Epithelial cell of proximal tubule (primary cell): ENCODE results near the gene LRP1. TPM values are rescaled to one million over a fixed set of nuclear protein-coding genes. Genes with fewer than 3 reads are reported as not detected.

Source experiments
- DNase-seq: peaks from one replicate; pipeline ENCODE4 v3.0.0-alpha.2; 2011; ENCODE audit warnings: low read depth
- H3K4me3 ChIP-seq: 2 replicates; pipeline ENCODE4 v1.5.1; 2011; ENCODE audit warnings: low read depth, mild to moderate bottlenecking, low read length
- total RNA-seq: library from RNA; depleted of rRNA; stranded (reverse); fragments of >200 nt; gene quantifications from 2 replicates; pipeline ENCODE4 v1.2.3, GENCODE V29; 2015
- TF ChIP-seq, protein P1 (sequence below): conservative IDR thresholded peaks from 2 replicates; pipeline ENCODE4 v1.5.1; 2012; ENCODE audit warnings: low read depth, mild to moderate bottlenecking, low read length

Gene LRP1
- total RNA-seq, 1 donor from 2014 or later = 8.9 TPM

DNA sequence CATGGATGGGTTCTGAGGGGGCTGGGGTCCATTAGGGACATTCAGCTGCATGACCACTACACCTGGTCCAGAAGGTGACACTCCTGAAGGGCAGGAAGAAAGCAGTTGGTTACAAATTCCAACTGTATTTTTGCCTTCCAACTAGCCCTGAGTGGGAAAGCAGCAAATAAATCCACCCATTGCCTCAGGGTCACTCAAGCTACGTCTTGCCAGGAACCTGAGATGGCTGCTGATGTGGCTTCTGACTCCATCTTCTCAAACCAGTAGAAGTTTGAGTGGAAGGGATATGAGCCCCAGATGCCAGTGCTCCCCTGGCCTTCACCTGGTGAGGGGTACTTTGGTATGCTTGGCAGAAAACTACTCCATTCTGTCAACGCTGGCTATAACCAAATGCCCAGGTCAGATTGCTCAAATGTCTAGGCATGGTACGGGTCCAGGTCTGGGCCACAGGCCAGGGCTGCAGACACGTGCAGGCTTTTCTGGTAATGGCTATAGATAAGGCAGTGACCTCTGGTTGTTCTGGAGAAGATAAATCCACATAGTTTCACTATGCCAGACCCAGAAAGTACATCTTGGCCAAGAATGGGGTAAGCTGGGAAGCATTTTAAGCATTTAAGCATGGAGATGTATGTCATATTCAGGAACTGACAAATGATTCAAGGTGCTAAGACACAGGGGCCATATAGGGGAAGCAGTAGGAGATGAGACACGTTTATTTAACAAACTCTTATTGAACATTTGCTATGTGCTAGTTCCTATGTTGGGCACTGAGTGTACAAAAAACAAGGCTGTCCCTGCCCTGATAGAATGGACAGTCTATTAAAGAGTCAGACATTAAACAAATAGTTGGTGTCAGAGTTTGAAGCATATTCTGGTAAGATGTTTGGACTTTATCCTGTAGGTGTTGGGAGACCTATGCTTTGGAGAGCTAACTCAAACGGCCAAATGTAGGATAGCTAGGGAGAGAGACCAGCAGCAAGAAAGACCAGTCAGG is 131.0 kb downstream of the LRP1 start:
- TF ChIP-seq, protein P1, sequence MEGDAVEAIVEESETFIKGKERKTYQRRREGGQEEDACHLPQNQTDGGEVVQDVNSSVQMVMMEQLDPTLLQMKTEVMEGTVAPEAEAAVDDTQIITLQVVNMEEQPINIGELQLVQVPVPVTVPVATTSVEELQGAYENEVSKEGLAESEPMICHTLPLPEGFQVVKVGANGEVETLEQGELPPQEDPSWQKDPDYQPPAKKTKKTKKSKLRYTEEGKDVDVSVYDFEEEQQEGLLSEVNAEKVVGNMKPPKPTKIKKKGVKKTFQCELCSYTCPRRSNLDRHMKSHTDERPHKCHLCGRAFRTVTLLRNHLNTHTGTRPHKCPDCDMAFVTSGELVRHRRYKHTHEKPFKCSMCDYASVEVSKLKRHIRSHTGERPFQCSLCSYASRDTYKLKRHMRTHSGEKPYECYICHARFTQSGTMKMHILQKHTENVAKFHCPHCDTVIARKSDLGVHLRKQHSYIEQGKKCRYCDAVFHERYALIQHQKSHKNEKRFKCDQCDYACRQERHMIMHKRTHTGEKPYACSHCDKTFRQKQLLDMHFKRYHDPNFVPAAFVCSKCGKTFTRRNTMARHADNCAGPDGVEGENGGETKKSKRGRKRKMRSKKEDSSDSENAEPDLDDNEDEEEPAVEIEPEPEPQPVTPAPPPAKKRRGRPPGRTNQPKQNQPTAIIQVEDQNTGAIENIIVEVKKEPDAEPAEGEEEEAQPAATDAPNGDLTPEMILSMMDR = no peak
- H3K4me3 ChIP-seq = no peak overlapping the region
- no peak for DNase-seq

DNA sequence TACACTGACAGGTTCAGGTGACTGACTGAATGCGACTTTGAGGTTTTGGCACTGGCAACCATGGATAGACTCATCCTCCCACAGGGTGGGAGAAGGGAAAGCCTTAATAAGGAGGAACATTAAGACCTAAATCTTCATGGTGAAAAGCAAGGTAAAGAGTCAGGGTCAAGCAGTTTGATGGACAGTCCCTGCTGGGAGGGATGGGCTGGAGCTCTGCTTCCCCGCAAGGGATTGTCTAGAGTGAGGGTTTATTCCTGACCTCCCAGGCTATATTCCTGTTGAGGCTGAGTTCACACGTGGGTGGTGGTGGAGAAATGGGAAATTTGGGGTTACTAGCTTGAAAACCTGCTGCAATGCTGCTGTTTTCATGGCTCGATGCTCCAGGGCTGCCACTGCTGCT is 132.1 kb downstream of the LRP1 start:
- no peak for DNase-seq
- no peak overlapping the region for H3K4me3 ChIP-seq
- TF ChIP-seq, protein P1 = no peak

DNA sequence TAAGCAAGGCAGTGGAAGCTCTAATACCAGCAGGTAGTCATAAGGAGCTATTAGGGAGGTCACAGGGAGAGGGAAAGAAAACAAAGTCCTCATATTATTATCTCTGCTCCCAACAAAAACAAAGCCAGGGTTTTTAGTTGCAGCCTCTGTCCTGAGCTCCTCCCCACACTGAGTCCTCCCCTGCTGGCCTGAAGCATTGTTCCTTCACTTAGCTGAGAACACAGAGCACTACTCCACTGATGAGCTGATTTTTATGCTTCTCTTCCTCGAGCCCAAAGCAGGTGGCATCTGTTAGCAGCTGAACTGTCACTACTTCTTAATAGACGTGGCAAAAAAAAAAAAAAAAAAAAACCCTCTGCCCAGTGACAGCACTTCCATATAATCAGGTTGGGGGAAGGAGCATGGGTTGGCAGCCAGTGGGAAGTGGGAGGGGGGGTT is 133.2 kb downstream of the LRP1 start:
- TF ChIP-seq, protein P1 = no peak
- DNase-seq = no peak
- no peak overlapping the region for H3K4me3 ChIP-seq

DNA sequence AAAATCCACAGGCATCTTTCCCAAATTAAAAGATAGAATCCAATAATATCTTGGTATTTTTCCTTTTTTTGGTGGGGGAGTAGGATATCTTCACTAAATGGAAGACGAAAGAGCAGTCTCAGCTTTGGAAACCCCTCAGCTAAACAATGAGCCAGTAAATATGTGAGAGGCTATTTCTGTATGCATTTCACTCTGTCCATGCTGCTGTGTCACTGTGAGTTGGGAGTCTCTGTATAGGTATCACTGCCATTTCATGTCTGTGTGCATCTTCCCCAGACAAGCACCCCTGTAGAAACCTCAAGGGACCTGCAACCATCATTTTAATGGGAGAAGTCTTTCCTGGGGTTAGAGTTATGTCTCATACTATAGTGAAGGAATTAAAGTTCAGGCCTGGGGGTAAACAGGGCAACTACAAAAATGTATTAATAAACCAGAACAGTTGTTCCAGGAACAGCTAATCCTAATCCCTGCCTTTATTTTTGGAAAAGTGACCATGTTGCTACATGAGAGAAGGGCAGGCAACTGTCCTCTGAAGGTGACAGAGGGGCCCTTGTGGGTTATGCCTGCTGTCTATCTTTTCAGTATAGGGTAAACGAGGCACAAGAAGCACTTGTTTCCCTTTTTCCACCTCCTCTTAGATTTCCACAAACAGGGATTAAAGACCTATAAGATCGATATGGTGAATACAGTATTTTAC is 134.0 kb downstream of the LRP1 start:
- no peak for DNase-seq

More for the DNA sequence above, 134.0 kb downstream of the LRP1 start:
- TF ChIP-seq, protein P1 = no peak
- no peak overlapping the region for H3K4me3 ChIP-seq

Other genes starting within 250 kb of the LRP1 start
- gene SDR9C7, start 194.1 kb upstream of the LRP1 start, total RNA-seq = not detected in 2 replicates
- 0.12 TPM in 1 of 2 replicates, not detected in the other for gene RDH16, start 170.9 kb upstream of the LRP1 start, total RNA-seq
- gene ZBTB39, start 121.9 kb upstream of the LRP1 start, total RNA-seq = 4.7 and 5.4 TPM in 2 replicates
- gene TAC3, start 112.0 kb upstream of the LRP1 start, total RNA-seq = not detected in 2 replicates
- 0.07 TPM in 1 of 2 replicates, not detected in the other for gene MYO1A, start 78.4 kb upstream of the LRP1 start, total RNA-seq
- 15.7 and 18.7 TPM in 2 replicates for gene NEMP1, start 49.7 kb upstream of the LRP1 start, total RNA-seq
- 15.9 and 24.4 TPM in 2 replicates for gene NAB2, start 39.4 kb upstream of the LRP1 start, total RNA-seq
- gene STAT6, start 17.1 kb upstream of the LRP1 start, total RNA-seq = 66.1 and 71.4 TPM in 2 replicates
- not detected in 2 replicates for gene LRP1-AS, start 19.1 kb downstream of the LRP1 start, total RNA-seq
- not detected in 2 replicates for gene NXPH4, start 88.3 kb downstream of the LRP1 start, total RNA-seq
- 118 and 258 TPM in 2 replicates for gene SHMT2, start 101.2 kb downstream of the LRP1 start, total RNA-seq
- gene STAC3, start 122.7 kb downstream of the LRP1 start, total RNA-seq = not detected in 2 replicates